Effector memory CD8-positive, alpha-beta T cell (primary cell): ENCODE measurements around the gene DHDH.
"Not testable (repeated sequence)": the region's sequence is repeated elsewhere in the genome, so short reads cannot be mapped to it uniquely, and the experiment has no call there.

Source experiments
- ATAC-seq: fragments of 150-1000 bp; cut with Tn5 transposase; replicated peaks from 2 replicates; pipeline ENCODE4 v1.10.0; 2021; ENCODE audit warnings: mild to moderate bottlenecking, moderate library complexity
- DNase-seq, 3 experiments: peaks; one replicate each; pipeline ENCODE4 v3.0.0; 2021
- H3K27ac Mint-ChIP-seq, 2 donors: one replicate each; pipeline ENCODE4 v1.8.0; 2022; ENCODE audit warnings: mild to moderate bottlenecking in 2 of 2, mixed read lengths in 2 of 2, moderate library complexity in 2 of 2
- H3K27me3 Mint-ChIP-seq, 2 donors: one replicate each; pipeline ENCODE4 v1.8.0; 2022; ENCODE audit warnings: mixed read lengths in 2 of 2
- H3K36me3 Mint-ChIP-seq: one replicate; pipeline ENCODE4 v1.8.0; 2022; ENCODE audit warnings: mild to moderate bottlenecking, moderate library complexity, mixed read lengths; ENCODE audit not compliant: insufficient read depth
- H3K4me1 Mint-ChIP-seq, 2 donors: one replicate each; pipeline ENCODE4 v1.8.0; 2022; ENCODE audit warnings: low read depth in 2 of 2, mixed read lengths in 2 of 2
- H3K4me3 Mint-ChIP-seq, 2 donors: one replicate each; pipeline ENCODE4 v1.8.0; 2022; ENCODE audit warnings: mild to moderate bottlenecking in 2 of 2, mixed read lengths in 2 of 2, moderate library complexity in 2 of 2
- H3K9me3 Mint-ChIP-seq, 2 donors: one replicate each; pipeline ENCODE4 v1.8.0; 2022; ENCODE audit warnings: mixed read lengths in 2 of 2
- total RNA-seq, 9 experiments: gene quantifications; one replicate each; lab custom pipeline; 2026; lab: John Stamatoyannopoulos, UW

Gene DHDH
- total RNA-seq = 0 to 0.96 (median 0.25) reads per million in 9 experiments

DNA sequence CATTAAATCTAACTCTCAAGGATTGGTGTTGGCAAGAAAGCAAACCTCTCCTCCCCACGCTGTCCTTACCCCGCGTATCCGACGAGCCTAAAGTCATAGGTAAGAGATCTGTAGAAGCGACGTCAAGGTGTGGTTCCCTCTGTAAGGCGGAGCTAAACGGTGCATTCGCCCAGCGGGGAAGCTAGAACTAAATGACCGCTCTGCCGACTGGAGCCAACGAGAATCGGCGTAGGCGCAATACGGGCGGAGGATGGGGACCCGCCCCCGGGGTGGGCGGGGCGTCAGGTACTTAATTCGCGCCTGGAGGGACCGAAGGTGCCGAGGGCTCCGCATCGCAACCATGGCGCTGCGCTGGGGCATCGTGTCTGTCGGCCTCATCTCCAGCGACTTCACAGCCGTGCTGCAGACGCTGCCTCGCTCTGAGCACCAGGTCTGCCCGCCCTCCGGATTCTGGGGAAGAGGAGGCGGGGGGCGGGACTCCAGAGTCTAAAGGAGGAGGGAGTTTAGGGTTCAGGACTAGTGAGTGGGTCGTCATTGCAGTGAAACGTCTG lies at the start of gene DHDH:
Gene DHDH (plus strand): TSS at position 318 of the 551 bp plus-strand sequence. CDS start 23 bp downstream, at position 341.
- Mint-ChIP-seq H3K36me3 (no peaks in the 10 kb centered on the region), H3K4me1 (peaks cover 9% of the 10 kb centered on the region in 2 donors), H3K27ac (peak within 1 kb of the TSS; percentile 54 to 57), H3K27me3 (no peaks in the 10 kb centered on the region), H3K9me3 (no peaks in the 10 kb centered on the region), H3K4me3 (peak within 1 kb of the TSS; percentile 85 to 92)
- ATAC-seq = peak; percentile 95
- DNase-seq = peak; percentile 76 to 81 (median 81)

DNA sequence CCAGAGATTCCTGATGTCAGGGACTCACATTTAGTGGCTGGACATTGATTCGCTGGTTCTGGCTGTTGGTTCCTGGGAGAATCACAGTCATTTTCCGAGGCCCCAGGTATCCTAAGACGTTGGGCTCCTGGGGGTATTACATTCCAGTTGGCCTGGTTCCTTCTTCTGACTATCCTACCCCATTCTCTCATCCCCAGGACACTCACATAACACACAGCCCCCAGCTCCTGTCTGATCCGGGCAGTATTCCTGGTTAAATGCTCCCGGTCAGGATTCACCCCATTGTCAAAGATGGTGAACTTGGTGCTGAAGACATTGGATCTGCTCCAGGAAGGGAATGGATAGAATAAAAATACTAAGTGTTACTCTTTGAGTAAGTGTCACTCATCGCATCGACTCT lies 49.8 kb upstream of the DHDH start:
- ATAC-seq = no peak

DNA sequence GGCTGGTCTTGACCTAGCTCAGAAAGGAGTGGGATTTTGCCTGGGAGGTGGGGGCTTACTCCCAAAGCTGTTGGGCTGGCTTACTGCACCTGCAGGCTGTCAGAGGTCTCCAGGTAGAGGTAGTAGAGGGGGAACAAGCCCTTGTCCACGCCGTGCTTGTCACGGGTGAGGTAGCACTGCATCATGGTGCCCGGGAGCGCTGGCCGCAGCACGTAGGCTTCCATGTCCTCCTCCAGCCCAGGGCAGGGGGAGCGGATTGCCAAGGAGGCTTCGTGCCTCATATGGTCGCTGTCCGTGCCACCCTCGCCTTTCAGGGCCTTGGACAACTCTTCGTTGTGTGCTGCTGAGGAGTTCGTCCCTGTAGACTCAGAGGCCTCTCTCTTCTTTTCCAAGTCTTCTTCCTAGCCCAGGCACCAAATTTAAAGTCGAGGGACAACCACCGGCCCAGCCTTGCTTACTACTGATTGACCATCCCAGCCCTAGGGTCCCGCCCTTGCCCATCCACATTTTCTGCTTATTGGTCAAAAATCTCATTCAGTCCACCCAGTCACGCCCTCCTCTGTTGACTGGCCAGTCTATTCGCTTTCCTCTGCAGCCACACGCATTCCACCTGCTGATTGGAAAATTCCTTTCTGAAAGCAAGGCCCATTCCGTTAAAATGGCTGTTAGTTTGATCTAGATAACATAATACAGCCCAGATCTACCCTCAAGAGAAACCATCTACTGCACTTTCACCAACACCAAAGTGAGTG lies 45.5 kb upstream of the DHDH start:
- Mint-ChIP-seq H3K4me1 (no peaks in the 10 kb centered on the region), H3K4me3 (no peak overlapping the region), H3K36me3 (peaks cover 19% of the 10 kb centered on the region), H3K27ac (no peak overlapping the region), H3K9me3 (no peaks in the 10 kb centered on the region), H3K27me3 (peaks cover 23 to 30% of the 10 kb centered on the region in 2 donors)
- DNase-seq (no peak), ATAC-seq (no peak)

More for the DNA sequence above, 49.8 kb upstream of the DHDH start:
- no peaks in the 10 kb centered on the region for H3K4me1 Mint-ChIP-seq
- peak overlapping the region in 1 of 2 donors; percentile 100 for H3K27ac Mint-ChIP-seq
- peak overlapping the region in 1 of 2 donors; percentile 63 for H3K4me3 Mint-ChIP-seq
- H3K36me3 Mint-ChIP-seq = peaks cover 62% of the 10 kb centered on the region
- no peak for DNase-seq
- no peaks in the 10 kb centered on the region for H3K9me3 Mint-ChIP-seq
- H3K27me3 Mint-ChIP-seq = no peaks in the 10 kb centered on the region

DNA sequence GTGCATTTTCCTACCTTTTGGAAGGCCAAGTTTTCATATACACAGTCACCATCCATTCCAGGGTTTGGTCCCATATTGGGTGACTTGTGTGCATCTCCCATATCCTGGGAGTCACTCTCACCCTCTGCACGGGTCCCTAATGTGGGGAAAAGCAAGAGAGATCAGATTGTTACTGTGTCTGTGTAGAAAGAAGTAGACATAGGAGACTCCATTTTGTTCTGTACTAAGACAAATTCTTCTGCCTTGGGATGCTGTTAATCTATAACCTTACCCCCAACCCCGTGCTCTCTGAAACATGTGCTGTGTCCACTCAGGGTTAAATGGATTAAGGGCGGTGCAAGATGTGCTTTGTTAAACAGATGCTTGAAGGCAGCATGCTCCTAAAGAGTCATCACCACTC lies 44.0 kb upstream of the DHDH start:
- not testable (repeated sequence) for H3K9me3 Mint-ChIP-seq, DNase-seq, H3K27ac Mint-ChIP-seq, H3K36me3 Mint-ChIP-seq, H3K4me3 Mint-ChIP-seq, ATAC-seq, H3K4me1 Mint-ChIP-seq
- peaks cover 34 to 43% of the 10 kb centered on the region in 2 donors for H3K27me3 Mint-ChIP-seq

- no peaks in the 10 kb centered on the region for H3K4me1 Mint-ChIP-seq
- DNase-seq (no peak), ATAC-seq (no peak)
- H3K36me3 Mint-ChIP-seq = peaks cover 2% of the 10 kb centered on the region
- no peak overlapping the region for H3K27ac Mint-ChIP-seq
- no peaks in the 10 kb centered on the region for H3K9me3 Mint-ChIP-seq
- peaks cover 44 to 54% of the 10 kb centered on the region in 2 donors for H3K27me3 Mint-ChIP-seq
- H3K4me3 Mint-ChIP-seq = no peak overlapping the region
These were observed 42.9 kb upstream of the DHDH start for GRCh38 chr19:48890551-48890950.

DNA sequence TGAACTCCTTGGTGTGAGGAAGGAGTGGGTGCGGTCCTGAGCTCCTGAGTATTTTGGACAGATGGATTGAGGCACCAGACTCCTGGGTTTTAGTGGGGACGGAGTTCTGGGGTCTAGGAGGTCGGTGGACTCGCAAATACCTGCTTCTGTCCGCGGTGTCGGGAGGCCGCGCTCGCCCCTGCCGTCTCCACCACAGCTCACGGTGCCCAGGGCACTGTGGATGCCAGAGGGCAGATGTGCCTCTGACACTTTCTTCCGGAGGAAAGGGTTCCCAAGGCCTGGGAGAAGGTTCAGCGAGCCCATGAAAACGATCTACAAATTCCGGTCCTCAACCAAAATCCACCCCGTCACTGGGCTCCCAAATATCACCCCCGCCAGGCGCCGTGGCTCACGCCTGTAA lies 38.3 kb upstream of the DHDH start:
- no peak overlapping the region for H3K27ac Mint-ChIP-seq
- no peak for ATAC-seq
- H3K27me3 Mint-ChIP-seq = peaks cover 53 to 65% of the 10 kb centered on the region in 2 donors
- H3K36me3 Mint-ChIP-seq = no peaks in the 10 kb centered on the region
- no peak for DNase-seq
- peaks cover 6 to 14% of the 10 kb centered on the region in 2 donors for H3K4me1 Mint-ChIP-seq
- H3K4me3 Mint-ChIP-seq = no peak overlapping the region
- H3K9me3 Mint-ChIP-seq = no peaks in the 10 kb centered on the region

DNA sequence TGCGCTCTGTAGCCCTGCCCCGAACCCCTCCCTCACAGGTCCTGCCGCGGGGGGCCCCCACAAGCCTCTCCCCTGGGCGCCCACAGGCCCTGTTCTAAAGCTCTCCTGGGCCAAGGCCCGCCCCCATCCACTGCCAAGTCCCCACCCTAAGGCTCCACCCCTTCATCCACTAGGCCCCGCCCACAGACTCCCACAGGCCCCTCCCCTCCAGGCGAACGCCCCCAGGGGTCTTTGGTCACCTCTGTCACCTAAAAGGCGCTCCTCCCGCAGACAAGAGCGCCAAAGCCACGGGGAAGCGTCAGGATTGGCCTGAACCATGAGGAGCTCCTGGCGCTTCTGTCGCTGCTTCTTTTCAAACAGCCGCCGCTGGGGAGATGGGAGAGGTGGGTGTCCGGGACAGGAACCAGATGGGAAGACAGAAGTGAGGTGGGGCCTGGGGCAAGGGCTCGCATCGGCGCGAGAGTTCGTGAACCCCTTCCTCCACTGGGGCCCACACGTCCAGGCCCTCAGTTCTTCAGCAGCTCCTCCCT lies 37.2 kb upstream of the DHDH start:
- H3K4me3 Mint-ChIP-seq = peak overlapping the region in 1 of 2 donors; percentile 57
- peaks cover 15 to 23% of the 10 kb centered on the region in 2 donors for H3K4me1 Mint-ChIP-seq
- peaks cover 48 to 54% of the 10 kb centered on the region in 2 donors for H3K27me3 Mint-ChIP-seq
- H3K27ac Mint-ChIP-seq = no peak overlapping the region
- H3K9me3 Mint-ChIP-seq = no peaks in the 10 kb centered on the region
- no peaks in the 10 kb centered on the region for H3K36me3 Mint-ChIP-seq
- DNase-seq (no peak), ATAC-seq (no peak)

DNA sequence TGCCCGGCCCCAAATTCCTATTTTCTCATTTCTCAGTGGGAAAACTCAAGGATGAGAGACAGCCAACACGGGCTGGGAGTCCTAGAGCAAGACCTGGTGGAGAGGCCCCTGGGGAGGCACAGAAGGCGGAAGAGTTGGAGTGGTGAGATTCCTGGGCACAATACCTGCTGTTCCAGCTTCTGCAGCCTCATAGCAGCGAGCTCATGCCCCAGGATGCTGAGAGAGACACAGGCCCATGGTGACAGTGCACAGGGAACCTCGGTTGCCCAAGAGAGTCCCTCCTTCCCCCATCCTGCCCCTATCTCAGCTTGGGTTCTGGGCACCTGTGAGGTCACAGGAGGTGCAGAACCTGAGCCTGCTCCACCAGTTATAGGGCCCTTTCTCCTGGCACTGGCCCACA lies 36.3 kb upstream of the DHDH start:
- no peak for ATAC-seq
- peaks cover 15 to 27% of the 10 kb centered on the region in 2 donors for H3K4me1 Mint-ChIP-seq

GRCh38 chr19:48899386-48899749 lies 34.1 kb upstream of the DHDH start:
- ATAC-seq, DNase-seq, H3K9me3 Mint-ChIP-seq, H3K36me3 Mint-ChIP-seq: not testable (repeated sequence)
- Mint-ChIP-seq H3K4me3 (peak overlapping the region; percentile 96 to 99), H3K27me3 (peaks cover 20 to 25% of the 10 kb centered on the region in 2 donors), H3K27ac (peak overlapping the region in 1 of 2 donors; percentile 95), H3K4me1 (peaks cover 20 to 31% of the 10 kb centered on the region in 2 donors)

More for the DNA sequence above, 36.3 kb upstream of the DHDH start:
- DNase-seq = no peak
- peaks cover 4% of the 10 kb centered on the region for H3K36me3 Mint-ChIP-seq
- no peaks in the 10 kb centered on the region for H3K9me3 Mint-ChIP-seq
- no peak overlapping the region for H3K4me3 Mint-ChIP-seq
- no peak overlapping the region for H3K27ac Mint-ChIP-seq
- peaks cover 39 to 45% of the 10 kb centered on the region in 2 donors for H3K27me3 Mint-ChIP-seq

DNA sequence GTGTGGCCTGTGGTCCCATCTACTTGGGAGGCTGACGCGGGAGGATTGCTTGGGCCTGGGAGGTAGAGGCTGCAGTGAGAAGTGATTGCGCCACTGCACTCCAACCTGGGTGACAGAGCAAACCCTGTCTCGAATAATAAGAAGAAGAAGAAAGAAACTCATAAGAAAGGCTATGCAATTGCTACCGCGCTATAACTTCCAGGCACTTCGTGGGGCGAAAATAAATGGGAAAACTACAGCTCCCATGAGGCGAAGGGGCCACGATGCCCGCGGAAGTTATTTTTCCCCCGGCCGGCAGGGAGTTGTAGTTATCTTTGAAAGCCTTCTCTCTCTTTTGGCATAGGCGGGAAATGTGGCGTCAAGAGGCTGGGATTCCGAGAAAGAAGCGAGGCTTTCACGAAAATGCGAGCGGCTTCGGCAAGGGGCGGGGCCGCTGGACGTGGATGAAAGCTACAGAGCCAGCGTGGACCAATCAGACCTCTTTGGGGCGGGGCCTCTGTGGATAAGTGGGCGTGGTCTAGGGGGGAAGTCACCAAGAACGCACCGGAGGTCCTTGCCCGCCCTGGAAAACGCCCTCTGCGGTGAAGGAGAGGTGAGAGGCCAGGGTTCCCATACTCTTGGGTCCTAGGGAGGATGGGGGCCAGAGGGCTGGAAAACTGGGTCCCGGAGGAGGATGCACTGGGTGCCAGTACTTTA lies 33.6 kb upstream of the DHDH start, which contains the start of gene NUCB1:
Gene NUCB1 (plus strand): TSS at position 532 of the 696 bp plus-strand sequence. CDS start 485 bp downstream, outside the sequence.
- Mint-ChIP-seq H3K4me1 (peaks cover 20 to 31% of the 10 kb centered on the region in 2 donors), H3K36me3 (peaks cover 12% of the 10 kb centered on the region), H3K4me3 (peak within 1 kb of the TSS; percentile 96 to 99), H3K27me3 (peaks cover 15 to 19% of the 10 kb centered on the region in 2 donors), H3K9me3 (no peaks in the 10 kb centered on the region), H3K27ac (peak within 1 kb of the TSS; percentile 93 to 95)
- DNase-seq (peak; percentile 96 to 98 (median 98)), ATAC-seq (peak; percentile 98)

DNA sequence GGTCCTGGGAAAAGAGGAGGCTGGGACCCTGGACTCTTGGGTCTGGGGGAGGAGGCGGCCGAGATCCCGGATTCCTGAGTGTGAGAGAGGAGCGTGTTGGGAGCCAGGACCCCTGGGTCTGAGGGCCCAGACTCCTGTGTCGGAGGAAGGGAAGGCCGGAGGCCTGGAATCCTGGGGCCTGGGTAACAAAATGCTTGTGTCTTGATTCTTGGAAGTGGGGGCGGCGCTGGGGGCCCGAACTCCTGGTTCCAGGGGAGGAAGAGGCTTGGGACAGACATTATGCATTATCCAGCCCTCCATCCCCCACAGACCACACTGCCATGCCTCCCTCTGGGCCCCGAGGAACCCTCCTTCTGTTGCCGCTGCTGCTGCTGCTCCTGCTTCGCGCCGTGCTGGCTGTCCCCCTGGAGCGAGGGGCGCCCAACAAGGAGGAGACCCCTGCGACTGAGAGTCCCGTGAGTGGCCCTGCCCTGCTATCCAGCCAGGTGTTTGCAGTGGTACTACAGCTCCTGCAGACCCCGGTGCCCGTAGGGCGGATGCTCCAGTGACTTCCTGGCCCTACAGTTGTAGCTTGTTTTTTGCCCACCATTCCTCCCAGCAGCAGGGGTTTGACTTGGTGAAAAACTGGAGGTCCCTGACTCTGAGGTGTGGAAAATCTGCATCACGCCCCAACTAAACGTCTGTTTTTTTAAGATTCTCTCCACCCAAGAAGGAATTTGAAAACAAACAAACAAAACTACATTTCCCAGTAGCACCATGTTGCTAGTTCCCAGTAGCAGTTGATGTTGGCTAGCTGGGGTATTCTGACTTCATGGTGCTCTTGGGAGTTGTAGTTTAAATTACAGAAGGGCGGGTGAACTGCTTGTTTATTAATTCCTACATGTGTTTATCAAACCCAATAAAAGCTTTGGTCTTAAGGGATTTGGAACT lies 32.8 kb upstream of the DHDH start:
- Mint-ChIP-seq H3K4me1 (peaks cover 20 to 32% of the 10 kb centered on the region in 2 donors), H3K27ac (peak overlapping the region; percentile 93 to 95), H3K4me3 (peak overlapping the region; percentile 96 to 99), H3K27me3 (peaks cover 7 to 11% of the 10 kb centered on the region in 2 donors), H3K9me3 (no peaks in the 10 kb centered on the region), H3K36me3 (peaks cover 18% of the 10 kb centered on the region)
- DNase-seq (peak in 1 of 3 experiments; percentile 23), ATAC-seq (peak; percentile 16)

GRCh38 chr19:48902291-48902690 lies 31.2 kb upstream of the DHDH start:
- not testable (repeated sequence) for H3K27me3 Mint-ChIP-seq, DNase-seq, H3K9me3 Mint-ChIP-seq, ATAC-seq
- peak overlapping the region in 1 of 2 donors; percentile 26 for H3K27ac Mint-ChIP-seq
- peaks cover 20 to 27% of the 10 kb centered on the region in 2 donors for H3K4me1 Mint-ChIP-seq
- peaks cover 32% of the 10 kb centered on the region for H3K36me3 Mint-ChIP-seq
- H3K4me3 Mint-ChIP-seq = peak overlapping the region in 1 of 2 donors; percentile 34
